HG03280 (cell line): ENCODE results near the gene TNFSF10.

ENCODE experiments used
- ATAC-seq: cut with Tn5 transposase; IDR thresholded peaks from one replicate; pipeline ENCODE4 v1.9.1; 2021; ENCODE audit warnings: mild to moderate bottlenecking, moderate library complexity; ENCODE audit not compliant: unreplicated experiment

Gene TNFSF10

DNA sequence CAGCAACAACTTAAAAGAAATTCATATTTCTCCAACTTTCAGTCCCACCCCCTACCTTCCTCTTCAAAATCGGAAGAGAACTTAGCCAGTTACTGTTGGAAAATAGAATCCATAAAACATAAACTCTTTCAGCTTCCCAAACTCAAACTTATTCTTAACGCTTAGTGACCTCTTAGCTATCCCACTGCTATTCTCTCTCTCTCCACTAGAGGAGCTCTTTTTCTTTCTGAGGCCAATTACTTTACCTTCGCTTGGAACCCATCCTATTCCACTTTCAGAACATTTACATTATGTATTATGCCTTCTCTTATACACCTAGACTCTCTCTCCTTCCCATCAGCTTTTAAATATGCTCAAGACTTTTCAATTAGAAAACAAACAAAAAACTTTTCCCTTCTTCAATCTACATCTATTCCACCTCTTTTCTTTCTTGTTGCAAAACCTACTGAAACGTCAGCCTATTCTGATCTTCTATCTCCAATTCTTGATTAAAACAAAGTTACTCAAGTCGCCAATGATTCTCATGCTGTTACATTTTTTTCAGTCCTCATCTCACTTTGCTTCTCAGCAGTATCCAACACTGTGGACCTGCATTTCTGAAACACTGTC, 61.6 kb downstream of the TNFSF10 start:
- ATAC-seq = no peak

GRCh38 chr3:172456404-172456803, 66.8 kb downstream of the TNFSF10 start:
- ATAC-seq = no peak
